AG10803 (cell line): ENCODE measurements around the gene MYO1E.
A peak's percentile ranks its signal among the peaks of the same experiment; 100 is the strongest.

ENCODE experiments used
- DNase-seq: peaks from one replicate; pipeline ENCODE4 v3.0.0; 2010; ENCODE audit warnings: low read depth
- H3K4me3 ChIP-seq: 2 replicates; pipeline ENCODE4 v1.5.1; 2011; ENCODE audit warnings: mild to moderate bottlenecking, low read length, control low read depth
- CTCF ChIP-seq: conservative IDR thresholded peaks from 2 replicates; pipeline ENCODE4 v1.5.1; 2011; ENCODE audit warnings: mild to moderate bottlenecking, low read length, control low read depth, inconsistent platforms

MYO1E gene

GRCh38 chr15:59105854-59106253 is 266.8 kb downstream of the MYO1E start:
- peak overlapping the region; percentile 93 for H3K4me3 ChIP-seq
- no peak for DNase-seq

GRCh38 chr15:59104912-59105732 is 267.5 kb downstream of the MYO1E start, which contains the start of gene CCNB2:
Gene CCNB2 (plus strand): TSS chr15:59105146. CDS start chr15:59105269, 123 bp downstream.
- peak; percentile 90 for DNase-seq
- H3K4me3 ChIP-seq: peak within 1 kb of the TSS; percentile 93
- no peak for TF ChIP-seq CTCF

More at GRCh38 chr15:59105854-59106253, 266.8 kb downstream of the MYO1E start:
- 0 out of 2 replicates have a peak, but pooled peaks have one; percentile 8 for TF ChIP-seq CTCF

- no peak for TF ChIP-seq CTCF
- no peak for DNase-seq
- peak overlapping the region; percentile 93 for H3K4me3 ChIP-seq
Measured at GRCh38 chr15:59104602-59104911, 268.1 kb downstream of the MYO1E start.

- TF ChIP-seq CTCF: no peak
- no peak overlapping the region for H3K4me3 ChIP-seq
- DNase-seq: no peak
Measured at GRCh38 chr15:59099162-59099685, 273.4 kb downstream of the MYO1E start.

- DNase-seq: no peak
- H3K4me3 ChIP-seq: no peak overlapping the region
- TF ChIP-seq CTCF: no peak
Measured at GRCh38 chr15:59096429-59096828, 276.2 kb downstream of the MYO1E start.

- TF ChIP-seq CTCF: no peak
- DNase-seq: no peak
- no peak overlapping the region for H3K4me3 ChIP-seq
Measured at GRCh38 chr15:59094077-59094476, 278.6 kb downstream of the MYO1E start.

- no peak for DNase-seq
- no peak overlapping the region for H3K4me3 ChIP-seq
- TF ChIP-seq CTCF: no peak
Measured at GRCh38 chr15:59087731-59088130, 284.9 kb downstream of the MYO1E start.
